Suppressor macrophage (primary cell): ENCODE measurements around the gene RASD2.

Experiments used
- DNase-seq, 4 experiments: peaks; one replicate each; pipeline ENCODE4 v3.0.0-alpha.2; 2020 to 2022

RASD2 gene

GRCh38 chr22:35519306-35520000 lies 21.2 kb upstream of the RASD2 start:
- DNase-seq: no peak

GRCh38 chr22:35521358-35522224 lies 19.0 kb upstream of the RASD2 start:
- DNase-seq: no peak

GRCh38 chr22:35522225-35523149 lies 18.1 kb upstream of the RASD2 start:
- DNase-seq: no peak

- no peak for DNase-seq
Measured at GRCh38 chr22:35523167-35523947, 17.3 kb upstream of the RASD2 start.

- DNase-seq: no peak
Measured at GRCh38 chr22:35524966-35525686, 15.5 kb upstream of the RASD2 start.

DNA sequence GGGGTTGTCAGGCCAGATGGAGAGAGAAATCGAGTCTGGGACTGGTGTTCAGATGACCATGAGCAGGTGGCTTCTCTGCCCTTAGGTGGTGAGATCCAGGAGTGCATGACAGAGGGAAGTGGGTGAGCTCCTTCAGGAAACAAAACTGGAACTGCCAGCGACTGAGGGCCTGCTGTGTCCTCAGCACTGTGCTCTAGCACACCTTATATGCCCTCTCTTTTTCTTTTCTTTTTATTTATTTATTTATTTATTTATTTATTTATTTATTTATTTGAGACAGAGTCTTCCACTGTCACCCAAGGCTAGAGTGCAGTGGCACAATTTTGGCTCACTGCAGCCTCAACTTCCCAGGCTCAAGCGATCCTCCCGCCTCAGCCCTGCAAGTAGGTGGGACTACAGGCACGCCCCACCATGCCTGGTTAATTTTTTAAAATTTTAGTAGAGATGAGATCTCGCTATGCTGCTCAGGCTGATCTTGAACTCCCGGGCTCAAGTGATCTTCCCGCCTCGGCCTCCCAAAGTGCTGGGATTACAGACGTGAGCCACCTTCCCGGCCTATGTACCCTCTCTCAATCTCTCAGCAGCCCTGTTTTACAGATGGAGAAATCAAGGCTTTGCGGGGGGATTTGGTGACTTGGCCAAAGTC lies 14.8 kb upstream of the RASD2 start:
- DNase-seq: no peak

- no peak for DNase-seq
Measured at GRCh38 chr22:35526333-35526979, 14.2 kb upstream of the RASD2 start.

- DNase-seq: peak in 3 of 4 experiments; percentile 10 to 44 (median 23)
Measured at GRCh38 chr22:35528927-35529326, 11.7 kb upstream of the RASD2 start.

- DNase-seq: peak in 3 of 4 experiments; percentile 24 to 54 (median 38)
Measured at GRCh38 chr22:35530700-35531099, 9.9 kb upstream of the RASD2 start.

- no peak for DNase-seq
Measured at GRCh38 chr22:35531202-35531601, 9.4 kb upstream of the RASD2 start.

DNA sequence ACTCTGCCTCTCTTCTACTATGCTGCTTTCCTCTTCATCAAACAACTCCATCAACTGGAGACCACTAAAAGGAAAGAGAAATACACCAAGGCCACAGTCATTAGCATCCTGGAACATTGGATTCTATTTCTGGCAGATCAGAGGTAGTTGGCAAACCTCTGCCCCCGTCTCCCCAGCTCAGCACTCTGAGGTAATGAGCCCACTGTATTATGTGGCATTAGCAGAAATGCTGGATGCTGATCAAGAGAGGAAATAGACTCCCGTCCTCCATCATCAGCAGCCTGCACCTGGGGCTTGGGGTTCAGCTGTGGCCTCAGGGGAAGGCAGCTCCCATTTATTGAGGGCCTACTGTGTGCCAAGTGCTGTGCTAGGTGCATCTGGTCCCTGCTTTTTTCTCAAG lies 9.0 kb upstream of the RASD2 start:
- DNase-seq: no peak

- DNase-seq: no peak
Measured at GRCh38 chr22:35533365-35534029, 7.1 kb upstream of the RASD2 start.

GRCh38 chr22:35534091-35534490 lies 6.5 kb upstream of the RASD2 start:
- no peak for DNase-seq

GRCh38 chr22:35537232-35537631 lies 3.4 kb upstream of the RASD2 start:
- DNase-seq: peak in 3 of 4 experiments; percentile 25 to 50 (median 42)

DNA sequence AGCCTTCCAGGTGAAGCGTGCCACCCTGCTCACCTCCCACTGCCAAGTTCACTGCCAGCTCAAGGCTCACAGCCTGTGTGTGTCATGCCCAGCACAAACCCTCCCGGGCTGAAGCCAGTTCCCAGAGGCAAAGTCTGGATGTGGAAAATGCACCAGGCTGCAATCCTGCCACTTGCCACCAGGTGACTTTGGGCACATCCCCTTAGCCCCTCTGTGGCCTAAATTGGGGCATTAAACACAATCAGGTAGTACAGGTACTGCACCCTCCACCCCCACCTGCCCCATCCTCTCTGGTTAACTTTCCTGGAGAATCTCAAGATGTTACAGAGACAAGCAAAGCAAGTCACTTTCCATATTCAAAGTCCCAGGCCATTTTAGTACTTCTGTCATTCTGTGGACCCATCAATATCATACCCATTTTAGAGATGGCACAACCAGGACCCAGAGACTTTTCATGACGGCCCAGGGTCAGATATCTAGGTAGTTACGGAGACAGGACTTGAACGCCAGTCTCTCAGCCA lies 1.8 kb upstream of the RASD2 start:
- peak in 3 of 4 experiments; percentile 26 to 50 (median 29) for DNase-seq

DNA sequence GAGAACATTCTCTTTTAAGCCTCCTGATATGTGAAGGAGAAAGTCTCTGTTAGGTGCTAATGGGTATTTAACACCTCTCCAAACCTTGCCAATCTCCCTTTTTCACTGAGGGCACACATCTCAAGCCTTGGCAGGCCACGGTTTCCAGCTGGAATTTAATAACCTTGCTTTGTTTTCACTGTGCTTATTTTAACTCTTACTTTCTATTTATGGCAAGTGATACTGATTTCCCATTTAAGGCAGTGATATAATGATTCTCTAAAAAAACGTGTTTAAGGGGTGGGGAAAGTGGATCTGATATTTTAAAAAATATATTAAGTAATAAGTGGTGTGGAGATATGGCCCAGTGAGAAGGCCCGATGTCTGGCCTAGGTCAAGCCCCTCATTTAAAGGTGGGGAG lies 1.1 kb upstream of the RASD2 start:
- DNase-seq: no peak

DNA sequence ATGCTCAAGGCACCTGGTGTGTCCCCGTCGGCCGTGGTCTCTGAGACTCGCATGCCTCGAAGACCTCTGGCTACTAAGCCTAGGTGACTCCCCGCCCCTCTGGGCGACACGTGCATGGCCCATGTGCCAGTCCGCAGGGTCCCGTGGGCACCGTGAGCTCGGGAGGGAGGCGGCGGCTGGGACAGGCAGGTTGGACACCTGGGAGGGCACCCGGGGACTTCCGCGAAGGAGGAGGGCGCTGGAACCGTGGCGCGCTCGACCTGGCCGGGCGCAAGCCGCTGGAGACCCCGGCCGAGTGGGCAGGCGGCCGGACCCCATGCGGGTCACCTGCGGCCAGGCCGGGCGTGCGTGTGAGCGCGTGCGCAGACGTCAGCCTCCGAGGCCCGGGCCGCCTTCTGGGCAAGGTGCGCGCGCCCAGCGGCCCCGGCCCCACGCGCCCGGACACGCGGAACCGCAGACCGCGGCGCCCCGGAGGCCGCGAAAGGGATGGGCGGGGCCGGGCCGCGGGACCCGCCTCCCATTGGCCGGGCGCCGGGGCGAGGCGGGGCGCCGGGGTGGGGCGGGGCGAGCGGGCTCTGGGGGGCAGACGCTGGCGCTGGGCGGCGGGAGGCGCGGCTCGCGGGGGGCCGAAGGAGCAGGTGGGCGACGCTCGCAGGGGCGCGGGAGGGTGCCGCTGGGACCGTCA lies 579 bp upstream of the RASD2 start:
- DNase-seq: peak; percentile 49 to 85 (median 66)

DNA sequence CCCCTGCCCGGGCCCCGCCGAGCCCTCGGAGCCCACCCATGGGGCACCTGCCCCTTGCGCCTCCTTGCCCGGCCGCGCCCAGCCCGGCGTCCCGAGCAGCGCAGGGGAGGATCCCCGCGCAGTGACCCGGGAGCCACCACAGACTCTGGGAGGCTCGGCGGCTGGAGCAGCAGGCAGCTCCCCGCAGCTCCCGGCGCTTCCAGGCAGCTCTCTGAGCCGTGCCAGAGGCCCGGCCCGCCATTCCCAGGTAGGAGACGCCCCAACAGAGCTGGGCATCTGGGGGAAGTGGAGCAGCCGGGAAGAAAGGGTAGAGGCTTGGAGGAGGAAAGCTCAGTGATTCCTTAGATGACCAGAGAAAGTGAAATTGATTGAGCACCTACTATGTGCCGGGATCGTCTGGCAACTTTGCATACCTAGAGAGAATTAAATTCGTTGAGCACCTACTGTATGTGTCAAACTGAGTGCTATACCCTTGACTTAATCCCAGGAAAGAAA lies 670 bp downstream of the RASD2 start:
- no peak for DNase-seq
